NCI-H1436 treated with DMSO at 0.1 percent for 48 hours (cell line): ENCODE data around the gene OR10R2.
"Not testable (repeated sequence)": the region's sequence is repeated elsewhere in the genome, so short reads cannot be mapped to it uniquely, and the experiment has no call there.

ENCODE experiments used
- DNase-seq: peaks from one replicate; lab custom pipeline; 2025; lab: John Stamatoyannopoulos, UW

The OR10R2 gene

GRCh38 chr1:158471920-158472319 lies at the start of gene OR10R2:
Gene OR10R2, plus strand, starts transcription at chr1:158472220. Its CDS starts 106 bp downstream, at chr1:158472326.
- DNase-seq, result no peak

DNA sequence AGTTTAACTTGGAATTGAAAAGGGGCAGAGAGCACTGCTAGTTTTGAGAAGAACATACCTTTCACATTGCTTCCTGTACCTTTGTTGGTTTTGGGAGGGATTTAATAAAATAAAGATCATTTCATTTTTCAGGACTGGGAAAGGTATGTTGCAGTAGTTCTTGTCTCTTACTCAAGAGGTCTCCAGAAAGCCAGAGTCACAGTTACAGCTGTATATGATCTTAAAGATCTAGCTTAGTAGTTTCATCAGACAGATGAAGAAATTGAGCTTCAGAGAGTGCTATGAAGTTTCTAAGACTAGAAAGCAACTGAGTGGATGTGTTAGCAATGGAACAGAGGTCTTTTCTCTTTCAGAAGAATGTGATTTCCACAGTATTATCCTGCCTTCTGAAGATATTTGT lies 47.0 kb upstream of the OR10R2 start:
- no peak for DNase-seq

GRCh38 chr1:158426137-158426536 lies 45.9 kb upstream of the OR10R2 start, which contains the start of gene OR10K2:
Gene OR10K2, minus strand, starts transcription at chr1:158426237. Its CDS starts 5,371 bp downstream, at chr1:158420866.
- DNase-seq, result no peak

GRCh38 chr1:158430163-158430562 lies 41.9 kb upstream of the OR10R2 start:
- DNase-seq, result not testable (repeated sequence)

GRCh38 chr1:158434741-158435140 lies 37.3 kb upstream of the OR10R2 start:
- no peak for DNase-seq

DNA sequence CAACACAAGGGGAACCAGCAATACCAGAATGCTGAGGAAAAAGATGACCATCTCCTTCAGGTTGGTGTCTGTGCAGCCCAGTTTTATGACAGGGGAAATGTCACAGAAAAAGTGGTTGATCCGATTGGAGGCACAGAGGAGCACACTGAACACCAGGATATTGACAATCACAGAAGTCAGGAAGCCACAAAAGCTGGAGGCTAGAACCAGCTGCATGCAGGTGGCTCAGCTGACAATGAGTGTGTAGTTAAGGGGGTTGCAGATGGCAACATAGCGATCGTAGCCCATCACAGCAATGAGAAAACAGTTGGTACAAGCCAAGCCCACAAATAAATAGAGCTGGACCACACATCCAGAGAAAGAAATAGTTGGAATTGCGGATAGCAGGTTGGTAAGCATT lies 26.6 kb upstream of the OR10R2 start:
- no peak for DNase-seq

GRCh38 chr1:158454537-158454936 lies 17.5 kb upstream of the OR10R2 start:
- no peak for DNase-seq

GRCh38 chr1:158457246-158457645 lies 14.8 kb upstream of the OR10R2 start:
- no peak for DNase-seq

GRCh38 chr1:158458263-158458662 lies 13.8 kb upstream of the OR10R2 start:
- DNase-seq, result no peak

DNA sequence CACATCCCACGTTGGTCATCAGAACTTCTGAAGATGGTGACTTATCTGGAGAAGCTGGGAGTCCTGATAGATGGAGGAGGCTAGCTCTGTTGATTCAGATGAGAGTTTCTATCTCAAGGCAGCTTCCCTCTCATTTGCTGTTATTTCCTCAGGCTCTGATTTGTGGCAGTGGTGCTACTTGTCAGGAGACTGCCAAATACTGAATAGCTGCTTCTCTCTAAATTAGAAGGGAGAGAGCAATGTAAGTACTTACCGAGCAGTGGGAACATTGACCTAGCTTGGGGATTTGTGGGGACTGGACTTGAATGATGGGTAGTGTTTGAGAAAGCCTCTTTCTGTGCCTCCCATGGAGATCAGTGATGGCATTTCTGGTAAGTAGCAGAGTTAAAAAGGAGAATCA lies 10.5 kb upstream of the OR10R2 start, which contains the start of gene OR10K1:
Gene OR10K1 (plus strand): TSS at position 301 of the 400 bp plus-strand sequence. CDS start 3,728 bp downstream, outside the sequence.
- no peak for DNase-seq

GRCh38 chr1:158485455-158485854 lies 13.4 kb downstream of the OR10R2 start:
- no peak for DNase-seq

DNA sequence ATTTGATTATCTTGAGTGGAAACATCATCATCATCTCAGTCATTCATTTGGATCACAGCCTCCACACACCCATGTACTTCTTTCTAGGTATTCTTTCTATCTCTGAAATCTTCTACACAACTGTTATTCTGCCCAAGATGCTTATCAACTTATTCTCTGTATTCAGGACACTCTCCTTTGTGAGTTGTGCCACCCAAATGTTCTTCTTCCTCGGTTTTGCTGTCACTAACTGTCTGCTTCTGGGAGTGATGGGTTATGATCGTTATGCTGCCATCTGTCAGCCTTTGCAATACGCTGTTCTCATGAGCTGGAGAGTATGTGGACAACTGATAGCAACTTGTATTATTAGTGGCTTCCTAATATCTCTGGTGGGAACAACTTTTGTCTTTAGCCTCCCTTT lies 19.3 kb downstream of the OR10R2 start:
- no peak for DNase-seq

DNA sequence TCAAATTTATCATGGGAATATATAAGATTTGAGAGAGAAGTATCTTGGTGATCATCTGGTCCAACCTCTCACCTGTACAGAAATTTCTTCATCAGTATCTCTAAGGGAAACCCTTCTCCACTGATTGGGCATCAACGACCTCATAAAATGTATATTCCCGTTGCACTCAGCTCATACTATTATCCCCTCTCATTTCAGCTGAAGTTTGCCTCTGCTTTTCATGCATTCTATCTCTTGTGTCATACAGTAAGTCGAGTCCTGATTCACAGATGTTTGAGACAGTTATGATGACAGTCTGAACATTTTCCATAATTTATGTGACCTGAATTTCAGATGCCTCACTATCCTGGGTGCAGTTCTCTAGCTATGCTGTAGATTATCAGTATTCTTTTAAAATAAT lies 21.0 kb downstream of the OR10R2 start:
- DNase-seq, result no peak

DNA sequence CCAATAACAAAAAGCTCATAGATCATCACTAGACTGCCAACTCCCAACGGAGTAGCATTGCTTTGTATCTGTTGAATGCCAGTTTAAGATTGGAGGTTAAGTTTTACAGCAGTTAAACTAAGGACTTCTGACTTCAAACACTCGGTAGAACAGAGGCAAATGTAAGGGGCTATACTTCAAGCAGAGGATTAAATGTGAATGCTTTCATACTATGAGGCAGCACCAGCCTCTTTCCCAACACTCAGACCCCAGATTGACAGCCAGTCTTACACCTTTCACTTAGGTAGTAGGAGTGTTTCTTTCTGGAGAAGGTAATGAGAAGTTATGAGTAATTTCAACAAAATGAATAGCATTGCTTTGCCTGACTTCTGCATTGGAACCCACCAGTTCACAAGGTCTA lies 22.8 kb downstream of the OR10R2 start:
- no peak for DNase-seq

DNA sequence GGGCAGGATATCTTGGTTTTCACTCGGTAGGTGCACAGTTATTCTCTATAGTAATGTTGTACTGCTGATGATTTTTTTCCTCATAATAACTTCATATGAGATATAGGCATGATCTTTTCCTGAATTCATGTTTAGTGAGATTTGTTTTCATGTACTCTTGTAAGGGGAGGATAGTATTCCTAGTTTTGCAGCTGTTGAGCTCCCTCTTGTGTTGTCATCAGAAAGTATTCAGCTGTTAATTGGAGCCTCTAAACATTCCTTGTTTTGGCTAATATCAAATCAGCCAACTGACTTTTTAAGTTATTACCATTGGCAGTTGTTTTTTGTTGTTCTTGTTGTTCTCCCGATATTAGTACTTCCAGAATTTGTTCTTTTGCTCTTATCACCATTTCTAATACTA lies 24.4 kb downstream of the OR10R2 start:
- DNase-seq, result no peak

DNA sequence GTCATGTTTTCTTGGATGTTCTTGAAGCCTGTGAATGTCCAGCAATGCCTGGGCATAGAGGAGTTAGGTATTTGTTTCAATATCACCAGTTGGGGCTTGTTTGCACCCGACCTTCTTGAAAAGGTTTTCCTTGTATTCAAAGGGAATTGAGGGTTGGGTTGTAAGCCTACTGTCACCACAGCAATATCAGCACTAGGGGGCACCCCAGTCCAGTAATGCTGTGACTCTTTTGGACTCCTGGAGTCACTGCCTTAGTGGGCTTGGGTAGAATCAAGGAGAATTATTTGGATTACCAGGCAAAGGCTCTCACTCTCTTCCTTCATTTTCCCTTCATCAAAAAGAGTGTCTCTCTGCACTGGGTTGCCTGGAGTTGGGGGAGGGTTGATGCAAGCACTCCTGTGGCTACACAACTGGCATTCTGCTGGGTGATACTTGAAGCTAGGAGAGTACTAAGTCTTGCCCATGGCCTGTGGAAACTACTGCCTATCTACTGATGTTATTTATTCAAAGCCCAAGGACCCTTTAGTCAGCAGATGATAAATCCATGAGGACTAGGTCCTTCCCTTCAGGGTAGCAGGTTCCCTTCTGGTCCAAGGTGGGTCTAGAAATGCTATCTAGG lies 34.5 kb downstream of the OR10R2 start:
- DNase-seq, result no peak

GRCh38 chr1:158507511-158507910 lies 35.5 kb downstream of the OR10R2 start:
- DNase-seq, result no peak

DNA sequence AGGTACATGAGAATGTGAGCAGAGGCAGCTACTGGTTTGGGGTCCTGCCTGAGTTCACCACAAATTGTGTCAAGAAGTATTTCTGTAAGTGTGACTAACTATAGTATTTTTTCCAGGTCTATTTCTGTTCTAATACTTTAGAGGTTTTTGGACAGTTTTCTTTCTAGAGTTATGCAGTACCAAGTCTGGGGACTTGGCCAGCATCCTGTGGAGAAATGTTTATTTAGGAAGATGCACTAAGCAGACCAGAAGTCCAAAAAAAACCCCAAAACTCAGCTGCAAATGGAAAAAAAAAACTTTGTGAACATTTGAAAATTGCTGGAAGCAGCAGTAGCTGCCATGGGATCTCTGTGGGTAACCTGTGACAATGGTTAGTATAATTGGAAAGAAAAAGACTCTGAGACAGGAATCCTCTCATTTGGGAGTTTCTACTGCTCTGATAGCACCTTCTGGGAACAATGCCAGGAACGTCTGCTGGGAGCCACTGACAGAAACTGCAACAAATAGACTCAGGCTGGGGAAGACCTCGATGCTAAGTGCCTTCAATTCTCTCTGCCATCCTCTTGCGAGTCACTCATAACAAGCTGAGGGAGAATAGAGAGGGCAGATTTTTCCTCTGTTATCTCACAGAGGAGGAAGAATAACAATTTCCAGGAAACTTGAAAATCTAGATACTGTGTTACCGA lies 37.6 kb downstream of the OR10R2 start:
- DNase-seq, result no peak

DNA sequence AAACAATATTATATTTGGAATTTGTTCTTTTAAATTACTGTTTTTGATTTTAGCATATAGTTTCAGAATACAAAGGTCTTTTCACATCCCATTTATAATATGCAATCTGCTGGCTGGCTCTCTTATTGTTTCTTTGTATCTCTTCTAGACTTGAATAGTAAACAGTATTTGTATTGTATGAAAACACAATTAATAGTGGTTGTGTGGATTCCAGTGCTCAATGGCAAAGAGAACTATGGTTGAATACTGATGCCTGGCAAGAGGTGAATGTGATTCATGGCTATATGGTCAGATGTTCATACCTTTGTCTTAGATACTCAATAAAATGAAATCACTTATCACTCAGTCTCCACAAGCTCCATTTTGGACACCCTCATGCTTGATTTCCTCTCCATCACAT lies 44.9 kb downstream of the OR10R2 start:
- no peak for DNase-seq

GRCh38 chr1:158520021-158520420 lies 48.0 kb downstream of the OR10R2 start:
- DNase-seq, result no peak

DNA sequence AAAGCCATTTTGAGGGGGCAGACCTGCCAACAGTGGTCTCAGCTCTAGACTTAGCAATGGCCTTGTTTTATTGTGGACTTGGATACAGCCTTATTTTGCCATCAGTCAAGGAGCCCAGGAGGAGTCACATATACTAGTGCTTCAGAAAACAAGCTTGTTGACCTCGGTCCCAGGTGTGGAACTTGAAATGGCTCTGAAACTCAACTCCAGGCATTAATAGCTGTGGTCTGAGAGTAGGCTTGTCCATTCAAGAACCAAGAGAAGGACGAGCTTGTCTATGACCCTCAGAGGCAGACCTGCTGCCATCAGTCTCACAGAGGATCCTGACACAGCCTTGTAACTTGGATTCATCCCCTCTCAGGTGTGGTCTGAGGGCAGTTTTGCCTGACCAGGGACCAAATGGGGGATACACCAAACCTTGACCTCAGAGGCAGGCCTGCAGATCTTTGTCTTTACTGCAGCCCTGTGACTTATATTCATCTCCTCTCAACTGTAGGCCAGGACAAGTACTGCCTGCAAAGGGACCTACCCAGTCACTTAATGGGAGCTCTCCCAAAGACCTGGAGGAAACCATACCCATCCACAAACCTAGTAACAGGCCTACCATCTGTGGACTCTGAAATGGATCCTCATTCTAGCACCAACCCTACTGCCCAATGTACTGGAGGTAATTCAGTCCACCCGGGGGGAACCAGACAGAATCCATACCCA lies 49.1 kb downstream of the OR10R2 start:
- no peak for DNase-seq

GRCh38 chr1:158521666-158522058 lies 49.6 kb downstream of the OR10R2 start:
- no peak for DNase-seq

DNA sequence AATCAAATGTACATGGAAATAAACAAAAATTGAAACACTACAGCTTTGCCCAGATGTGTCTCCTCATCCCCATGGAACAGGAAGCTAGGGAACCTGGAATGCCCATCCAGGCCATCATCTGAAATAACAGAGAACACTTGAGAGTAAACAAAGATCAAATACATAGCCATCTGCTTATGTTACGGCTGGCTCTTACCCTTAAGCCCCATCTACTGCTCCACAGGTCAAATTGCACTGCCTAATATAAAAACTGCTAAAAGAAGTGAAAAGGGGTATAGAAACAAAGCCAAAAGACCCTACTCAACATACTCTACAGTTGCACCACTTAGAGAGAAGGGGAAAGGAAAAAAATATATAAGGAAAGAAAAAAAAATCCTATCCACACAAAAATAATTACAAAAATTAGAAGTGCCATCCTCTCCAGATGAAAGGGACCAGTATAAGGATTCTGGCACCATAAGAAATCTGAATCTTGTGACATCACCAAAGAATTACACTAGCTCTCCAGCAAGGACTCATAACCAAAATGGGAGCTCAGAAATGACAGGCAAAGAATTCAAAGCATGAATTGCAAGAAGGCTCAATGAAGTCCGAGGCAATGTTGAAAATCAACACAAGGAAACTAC lies 55.3 kb downstream of the OR10R2 start:
- no peak for DNase-seq
